Lower leg skin (tissue), 3 donors: ENCODE data around the gene KCNC2.

Experiments used
- POLR2A ChIP-seq, 2 donors: fragments of 450-650 bp; IDR thresholded peaks; one replicate each; pipeline ENCODE4 v1.6.1; 2016 to 2017; ENCODE audit warnings: antibody characterized with exemption in 2 of 2, mild to moderate bottlenecking in 1 of 2, moderate library complexity in 1 of 2
- TF ChIP-seq, protein P1 (sequence below), 3 donors: fragments of 450-650 bp; IDR thresholded peaks; one replicate each; pipeline ENCODE4 v1.5.1; 2016; ENCODE audit warnings: antibody characterized with exemption in 3 of 3, mild to moderate bottlenecking in 3 of 3, moderate library complexity in 2 of 3

DNA sequence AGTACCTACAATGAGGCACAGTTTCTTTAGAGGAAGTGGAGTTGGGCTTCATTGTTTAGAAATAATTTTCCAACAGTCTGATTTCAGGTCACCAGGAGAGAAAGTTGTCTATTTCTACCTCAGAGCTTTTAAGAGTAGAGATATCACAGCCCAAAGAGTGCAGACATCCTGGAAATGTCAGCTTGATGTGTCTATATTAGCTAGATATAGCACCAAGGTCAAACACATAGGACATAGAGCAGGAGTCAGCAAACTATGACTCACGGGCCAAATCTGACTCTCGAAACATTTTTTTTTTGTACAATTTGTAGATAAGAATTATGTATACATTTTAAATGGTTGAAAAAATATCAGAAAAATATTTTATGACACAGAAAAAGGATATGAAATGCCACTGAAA lies 53.7 kb downstream of the KCNC2 start:
- no peak for TF ChIP-seq POLR2A (IDR thresholded peaks at IDR 0.05)
- TF ChIP-seq, protein P1, sequence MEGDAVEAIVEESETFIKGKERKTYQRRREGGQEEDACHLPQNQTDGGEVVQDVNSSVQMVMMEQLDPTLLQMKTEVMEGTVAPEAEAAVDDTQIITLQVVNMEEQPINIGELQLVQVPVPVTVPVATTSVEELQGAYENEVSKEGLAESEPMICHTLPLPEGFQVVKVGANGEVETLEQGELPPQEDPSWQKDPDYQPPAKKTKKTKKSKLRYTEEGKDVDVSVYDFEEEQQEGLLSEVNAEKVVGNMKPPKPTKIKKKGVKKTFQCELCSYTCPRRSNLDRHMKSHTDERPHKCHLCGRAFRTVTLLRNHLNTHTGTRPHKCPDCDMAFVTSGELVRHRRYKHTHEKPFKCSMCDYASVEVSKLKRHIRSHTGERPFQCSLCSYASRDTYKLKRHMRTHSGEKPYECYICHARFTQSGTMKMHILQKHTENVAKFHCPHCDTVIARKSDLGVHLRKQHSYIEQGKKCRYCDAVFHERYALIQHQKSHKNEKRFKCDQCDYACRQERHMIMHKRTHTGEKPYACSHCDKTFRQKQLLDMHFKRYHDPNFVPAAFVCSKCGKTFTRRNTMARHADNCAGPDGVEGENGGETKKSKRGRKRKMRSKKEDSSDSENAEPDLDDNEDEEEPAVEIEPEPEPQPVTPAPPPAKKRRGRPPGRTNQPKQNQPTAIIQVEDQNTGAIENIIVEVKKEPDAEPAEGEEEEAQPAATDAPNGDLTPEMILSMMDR (IDR thresholded peaks at IDR 0.05), result no peak
